NOMO-1 treated with DMSO at 0.1 percent for 48 hours (cell line): ENCODE data around the gene SLC25A47.

ENCODE experiments used
- DNase-seq: peaks from one replicate; lab custom pipeline; 2025; ENCODE audit not compliant: unreplicated experiment; lab: John Stamatoyannopoulos, UW

The SLC25A47 gene

GRCh38 chr14:100322138-100322957 is 791 bp upstream of the SLC25A47 start:
- DNase-seq: no peak

DNA sequence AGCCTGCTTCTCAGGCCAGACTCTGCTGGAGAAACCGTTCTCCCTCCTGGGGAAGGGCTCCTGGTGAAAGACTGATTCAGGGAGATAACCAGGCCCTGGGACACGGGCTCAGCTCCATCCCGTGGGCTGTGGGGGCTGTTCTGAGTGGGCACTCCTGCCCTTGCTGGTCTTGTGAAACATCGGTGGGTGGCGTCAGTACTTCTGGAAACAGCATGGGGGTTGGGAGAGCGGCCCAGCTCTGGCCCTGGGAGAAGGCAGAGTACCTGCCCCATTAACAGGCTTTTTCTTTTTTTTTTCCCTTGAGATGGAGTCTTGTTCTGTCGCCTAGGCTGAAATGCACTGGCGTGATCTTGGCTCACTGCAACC is 786 bp downstream of the SLC25A47 start:
- DNase-seq: no peak

- DNase-seq: no peak
These were observed 2.1 kb downstream of the SLC25A47 start for GRCh38 chr14:100325231-100325632.

DNA sequence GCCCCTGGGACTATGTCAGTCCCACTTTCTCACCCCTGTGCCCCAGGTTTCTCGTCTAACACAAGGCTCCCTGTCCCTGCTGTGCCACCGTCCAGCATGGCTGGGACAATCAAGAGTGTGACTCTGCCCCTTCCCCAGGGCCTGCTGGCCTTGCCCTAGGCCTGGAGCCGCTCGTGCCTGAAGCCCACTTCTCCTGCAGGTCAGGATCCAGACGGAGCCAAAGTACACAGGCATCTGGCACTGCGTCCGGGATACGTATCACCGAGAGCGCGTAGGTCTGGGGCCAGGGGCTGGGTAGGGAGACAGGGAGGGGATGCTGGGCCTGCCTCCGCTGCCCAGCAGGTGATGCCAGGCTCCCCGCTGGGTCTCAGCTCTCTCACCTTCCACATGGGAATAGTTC is 2.8 kb downstream of the SLC25A47 start:
- no peak for DNase-seq

- DNase-seq: no peak
These were observed 4.0 kb downstream of the SLC25A47 start for GRCh38 chr14:100327128-100327527.

- no peak for DNase-seq
These were observed 5.5 kb downstream of the SLC25A47 start for GRCh38 chr14:100328495-100329163.

GRCh38 chr14:100329233-100330006 is 6.3 kb downstream of the SLC25A47 start:
- DNase-seq: no peak

DNA sequence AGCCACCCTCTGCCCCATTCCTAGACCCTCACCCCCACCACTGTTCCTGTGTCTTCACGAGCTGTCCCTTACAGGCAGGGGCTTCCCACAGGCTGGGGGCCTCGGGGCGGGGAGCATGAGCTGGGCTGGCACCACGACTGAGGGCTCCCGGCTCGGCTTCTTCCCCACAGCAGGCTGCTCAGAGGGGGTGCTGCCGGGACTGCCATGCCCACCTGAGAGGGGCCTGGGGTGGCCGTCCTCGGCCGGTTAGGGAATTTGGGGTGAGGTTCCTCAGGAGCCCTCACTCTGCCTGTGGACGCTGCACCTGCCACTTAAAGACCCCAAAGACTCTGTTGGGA is 6.8 kb downstream of the SLC25A47 start:
- DNase-seq: no peak

DNA sequence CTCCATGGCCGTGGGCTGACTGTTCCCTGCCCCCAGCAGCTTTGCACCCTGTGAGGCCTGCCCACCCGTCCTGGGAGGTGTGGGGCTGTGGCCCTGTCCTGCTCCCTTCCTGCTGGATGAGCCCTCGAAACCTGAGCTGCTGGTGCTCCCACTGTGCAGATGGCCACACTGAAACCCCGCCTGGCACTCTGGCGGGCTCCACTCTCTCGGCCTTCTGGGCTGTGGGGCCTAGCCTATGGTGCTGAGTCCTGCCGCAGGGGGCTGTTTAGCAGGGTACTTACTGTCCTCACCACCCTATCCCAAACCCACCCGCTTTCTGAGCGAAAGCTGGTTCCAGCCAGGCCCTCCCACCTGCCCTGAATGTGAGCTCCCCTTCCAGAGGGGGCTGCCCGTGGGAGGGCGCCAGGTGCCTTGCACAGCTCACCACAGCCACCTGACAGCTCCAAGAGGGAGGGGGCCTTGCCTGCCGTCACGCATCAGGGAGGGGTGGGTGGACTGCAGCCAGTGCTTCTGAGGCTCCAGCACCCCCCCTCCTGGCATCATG is 7.3 kb downstream of the SLC25A47 start:
- no peak for DNase-seq

GRCh38 chr14:100332071-100332639 is 9.0 kb downstream of the SLC25A47 start:
- no peak for DNase-seq

GRCh38 chr14:100332797-100333196 is 9.7 kb downstream of the SLC25A47 start:
- no peak for DNase-seq

DNA sequence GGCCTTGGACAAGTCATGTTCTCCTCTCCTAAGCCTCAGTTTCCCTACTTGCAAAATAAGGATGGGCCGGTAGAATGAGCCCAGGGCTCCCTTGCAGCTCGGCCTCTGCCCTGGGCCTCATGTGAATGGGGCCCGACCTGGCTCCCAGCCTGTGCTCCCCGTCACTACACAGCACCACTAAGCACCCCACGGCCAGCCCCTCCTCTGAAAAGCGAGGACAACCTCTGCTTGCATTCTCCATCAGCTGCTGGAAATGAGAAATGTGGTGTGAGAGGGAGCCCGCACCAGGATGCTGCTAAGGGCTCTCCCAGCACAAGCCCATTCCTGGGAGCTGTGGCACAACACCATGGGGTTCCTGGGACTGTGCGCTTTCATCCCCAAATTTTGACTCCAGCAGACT is 10.2 kb downstream of the SLC25A47 start:
- no peak for DNase-seq

- DNase-seq: no peak
These were observed 10.7 kb downstream of the SLC25A47 start for GRCh38 chr14:100333827-100334226.

GRCh38 chr14:100334904-100335303 is 11.8 kb downstream of the SLC25A47 start:
- DNase-seq: no peak

DNA sequence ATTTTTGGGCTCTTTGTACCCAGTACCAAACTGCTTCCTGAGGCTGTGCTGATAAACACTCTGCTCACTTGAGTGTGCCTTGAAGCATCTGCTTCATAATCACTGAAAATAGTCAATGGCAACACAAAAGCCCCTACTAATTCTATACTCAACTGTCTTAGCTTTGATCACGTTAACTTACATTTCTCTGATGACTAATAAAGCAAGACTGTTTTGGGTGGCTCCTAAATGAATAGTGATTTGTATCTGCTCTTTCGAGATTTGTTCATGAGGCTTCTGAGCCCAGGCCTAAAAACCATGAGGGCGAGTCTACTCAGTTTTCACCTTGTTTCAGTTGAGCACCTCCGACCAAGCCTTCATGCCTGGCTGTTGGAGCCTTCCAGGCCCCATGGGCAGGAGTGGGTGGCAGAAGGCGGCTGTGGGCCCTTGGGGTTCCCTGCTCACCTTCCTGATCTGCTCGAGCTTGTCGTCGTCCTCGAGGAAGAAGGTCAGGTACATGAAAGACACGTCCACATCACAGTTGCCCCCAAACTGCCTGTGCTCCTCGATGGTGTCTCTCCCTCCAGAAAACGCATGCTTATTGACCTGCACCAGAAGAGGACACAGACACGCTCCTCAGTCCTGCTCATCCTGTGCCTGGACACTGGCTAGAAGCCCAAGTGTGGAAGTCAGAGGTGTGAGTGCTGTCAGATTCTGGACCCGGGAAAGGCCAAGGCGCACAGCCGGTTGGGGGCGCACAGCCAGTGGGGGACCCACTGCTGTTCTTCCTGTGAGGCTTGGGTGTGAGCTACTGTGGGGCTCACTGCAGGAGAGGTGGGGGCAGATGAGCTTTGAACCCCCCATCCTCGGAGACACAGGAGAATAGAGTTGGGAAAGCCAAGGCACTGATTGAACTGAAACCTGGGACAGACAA is 13.7 kb downstream of the SLC25A47 start:
- DNase-seq: no peak

GRCh38 chr14:100339766-100340422 is 16.8 kb downstream of the SLC25A47 start:
- no peak for DNase-seq

DNA sequence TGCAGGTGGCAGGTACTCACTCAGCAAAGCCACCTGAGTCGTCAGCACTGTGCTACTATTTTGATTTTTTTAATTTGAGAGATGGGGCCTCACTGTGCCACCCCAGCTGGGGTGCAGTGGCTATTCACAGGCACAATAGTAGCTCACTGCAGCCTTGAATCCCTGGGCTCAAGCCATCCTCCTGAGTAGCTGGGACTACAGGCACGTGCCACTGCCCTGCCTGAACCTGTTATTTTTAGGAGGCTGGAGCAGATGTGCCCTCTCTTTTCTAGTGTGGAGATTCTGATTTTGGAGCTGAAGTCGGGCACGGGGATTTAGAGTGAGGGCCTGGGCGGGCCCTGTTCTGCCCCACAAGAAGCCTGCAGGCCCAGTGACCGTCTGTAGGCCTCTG is 17.3 kb downstream of the SLC25A47 start:
- no peak for DNase-seq

GRCh38 chr14:100341301-100342031 is 18.3 kb downstream of the SLC25A47 start:
- peak; percentile 95 for DNase-seq

GRCh38 chr14:100342195-100342594 is 19.1 kb downstream of the SLC25A47 start:
- no peak for DNase-seq
